ENCODE measurements around the gene OR10H2.
"Not testable (repeated sequence)": the region's sequence is repeated elsewhere in the genome, so short reads cannot be mapped to it uniquely, and the experiment has no call there.

The OR10H2 gene

GRCh38 chr19:15727724-15728123 lies at the start of gene OR10H2:
TSS of gene OR10H2 (plus strand) at chr19:15728024. CDS start at chr19:15728044, 20 bp downstream.
- DNase-seq: no peak

- no peak for DNase-seq
These were observed 48.7 kb upstream of the OR10H2 start for GRCh38 chr19:15679089-15679488.

- DNase-seq: not testable (repeated sequence)
These were observed 48.0 kb upstream of the OR10H2 start for GRCh38 chr19:15679865-15680264.

- DNase-seq: no peak
These were observed 47.1 kb upstream of the OR10H2 start for GRCh38 chr19:15680478-15681322.

- no peak for DNase-seq
These were observed 44.4 kb upstream of the OR10H2 start for GRCh38 chr19:15683411-15683810.

- no peak for DNase-seq
These were observed 43.0 kb upstream of the OR10H2 start for GRCh38 chr19:15684828-15685227.

GRCh38 chr19:15696654-15697194 lies 31.1 kb upstream of the OR10H2 start:
- DNase-seq: no peak

GRCh38 chr19:15701757-15702533 lies 25.9 kb upstream of the OR10H2 start:
- DNase-seq: peak; percentile 60

- peak; percentile 87 for DNase-seq
These were observed 25.3 kb upstream of the OR10H2 start for GRCh38 chr19:15702534-15702930.

GRCh38 chr19:15714638-15715037 lies 13.2 kb upstream of the OR10H2 start:
- DNase-seq: no peak

- DNase-seq: no peak
These were observed 12.2 kb upstream of the OR10H2 start for GRCh38 chr19:15715642-15716041.

GRCh38 chr19:15717809-15718208 lies 10.0 kb upstream of the OR10H2 start:
- no peak for DNase-seq

- no peak for DNase-seq
These were observed 6.6 kb upstream of the OR10H2 start for GRCh38 chr19:15721268-15721667.

- DNase-seq: no peak
These were observed 4.9 kb upstream of the OR10H2 start for GRCh38 chr19:15722956-15723355.

- DNase-seq: no peak
These were observed 2.7 kb downstream of the OR10H2 start for GRCh38 chr19:15730538-15730937.

GRCh38 chr19:15732388-15732787 lies 4.6 kb downstream of the OR10H2 start:
- DNase-seq: no peak

- DNase-seq: no peak
These were observed 6.1 kb downstream of the OR10H2 start for GRCh38 chr19:15733895-15734294.

- no peak for DNase-seq
These were observed 9.9 kb downstream of the OR10H2 start, which contains the start of gene OR10H3 for GRCh38 chr19:15737722-15738121. TSS of gene OR10H3 (plus strand) at chr19:15737985. CDS start at chr19:15741393, 3,408 bp downstream.

- DNase-seq: no peak
These were observed 13.0 kb downstream of the OR10H2 start for GRCh38 chr19:15740785-15741184.

- no peak for DNase-seq
These were observed 20.4 kb downstream of the OR10H2 start for GRCh38 chr19:15748239-15748638.

GRCh38 chr19:15758379-15758778 lies 30.6 kb downstream of the OR10H2 start:
- no peak for DNase-seq

GRCh38 chr19:15759962-15760565 lies 32.2 kb downstream of the OR10H2 start:
- DNase-seq: no peak

- no peak for DNase-seq
These were observed 41.8 kb downstream of the OR10H2 start for GRCh38 chr19:15769586-15769985.

Data from right hindlimb (tissue), 1 donor.